GM23248 (cell line): ENCODE results near the gene NAV2.

ENCODE experiments used
- EZH2 ChIP-seq: fragments of 200-600 bp; sonication (generic); IDR thresholded peaks from 2 replicates; pipeline ENCODE4 v1.6.1; 2018; ENCODE audit warnings: antibody characterized with exemption, mild to moderate bottlenecking; ENCODE audit not compliant: insufficient read depth, poor library complexity, severe bottlenecking
- EZH2phosphoT487 ChIP-seq: fragments of 200-600 bp; sonication (generic); IDR thresholded peaks from 2 replicates; pipeline ENCODE4 v1.6.1; 2018; ENCODE audit warnings: antibody characterized with exemption, moderate library complexity, mild to moderate bottlenecking, low read depth; ENCODE audit not compliant: insufficient read depth

- TF ChIP-seq EZH2 (no peak), EZH2phosphoT487 (peak; percentile 99)
Measured at GRCh38 chr11:20097319-20098221, 384.9 kb downstream of the NAV2 start.
